ENCODE data around the gene LTA.

Gene LTA

DNA sequence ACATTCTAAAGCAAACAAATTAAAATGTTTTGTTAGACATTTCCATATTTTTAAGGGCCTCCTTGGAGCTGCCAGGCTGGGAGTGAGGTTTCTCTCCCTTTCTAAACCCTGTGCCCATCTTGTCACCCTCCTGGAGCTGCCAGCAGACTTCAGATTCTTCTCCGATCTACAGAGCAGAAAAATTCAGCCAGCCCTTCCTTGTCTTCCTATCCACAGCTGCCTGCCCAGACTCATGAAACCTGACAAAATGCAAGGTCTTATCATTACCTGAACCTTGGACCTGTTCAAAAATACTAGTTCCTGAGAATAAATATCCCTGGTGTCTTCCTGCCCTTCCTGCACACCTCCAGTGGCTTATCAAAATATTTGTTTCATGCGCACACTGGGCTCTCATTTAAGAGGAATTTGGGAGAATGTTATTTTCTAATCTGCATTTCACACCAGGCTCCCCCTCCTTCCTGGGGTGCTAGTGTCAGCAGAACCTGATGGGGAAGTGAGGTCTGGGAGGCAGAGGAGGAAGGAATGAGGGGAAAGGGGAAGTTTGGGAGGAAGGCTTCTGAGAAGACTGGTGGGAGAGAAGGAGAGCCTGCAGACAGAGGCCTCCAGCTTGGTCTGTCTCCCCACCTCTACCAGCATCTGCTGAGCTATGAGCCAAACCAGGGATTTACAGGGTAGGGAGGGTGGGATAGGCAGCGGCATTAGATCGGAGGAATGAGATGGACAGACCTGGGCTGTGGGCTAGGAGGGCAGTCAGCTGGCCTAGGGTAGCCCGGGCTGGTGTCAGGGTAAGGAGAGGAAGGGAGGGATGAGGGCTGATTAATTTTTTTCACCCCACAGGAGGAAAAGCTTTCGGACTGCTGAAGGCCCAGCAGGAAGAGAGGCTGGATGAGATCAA lies 42.8 kb downstream of the LTA start, which contains the start of gene AIF1:
AIF1 (plus strand) TSS at position 551 of the 895 bp plus-strand sequence; CDS start at position 647, 96 bp downstream.
- Histone ChIP-seq H3K36me3 (ENCODE audit: control insufficient read depth in 1 of 2, insufficient read depth in 2 of 2, low read depth in 1 of 2, low read length in 2 of 2) (no peaks in the 10 kb centered on the region), H2AK5ac (ENCODE audit: low read length, severe bottlenecking) (no peak within 1 kb of the TSS), H3K4ac (ENCODE audit: low read depth in 1 of 2, low read length in 2 of 2) (no peak within 1 kb of the TSS), H4K91ac (ENCODE audit: low read length) (no peak within 1 kb of the TSS), H4K8ac (ENCODE audit: low read length) (no peak within 1 kb of the TSS), H3K23ac (ENCODE audit: low read length in 2 of 2) (no peak within 1 kb of the TSS), H3K79me1 (replicated peaks; ENCODE audit: low read length, poor library complexity, severe bottlenecking) (no peaks in the 10 kb centered on the region), H3K4me1 (ENCODE audit: control insufficient read depth, insufficient read depth, low read depth, low read length) (no peaks in the 10 kb centered on the region), H3K4me3 (ENCODE audit: insufficient read depth in 1 of 2, low read depth in 1 of 2, low read length in 2 of 2) (no peak within 1 kb of the TSS), H3K4me2 (ENCODE audit: low read length, poor library complexity, severe bottlenecking) (no peak within 1 kb of the TSS), H2BK5ac (ENCODE audit: low read depth, low read length, poor library complexity, severe bottlenecking) (no peak within 1 kb of the TSS), H2BK15ac (ENCODE audit: low read depth, poor library complexity, severe bottlenecking) (no peak within 1 kb of the TSS), H3K9ac (ENCODE audit: low read length) (no peak within 1 kb of the TSS), H3K18ac (ENCODE audit: low read depth in 1 of 2, low read length in 2 of 2) (no peak within 1 kb of the TSS), H3K9me3 (ENCODE audit: control insufficient read depth, low read length) (no peaks in the 10 kb centered on the region), H2BK12ac (ENCODE audit: low read length in 2 of 2) (peak within 1 kb of the TSS in 1 of 2 experiments; percentile 42), H3K14ac (ENCODE audit: low read length in 2 of 2) (no peak within 1 kb of the TSS), H2AFZ (ENCODE audit: low read depth, low read length) (no peak within 1 kb of the TSS), H2BK120ac (ENCODE audit: low read depth, low read length) (no peak within 1 kb of the TSS), H3K27me3 (ENCODE audit: control insufficient read depth in 1 of 2, insufficient read depth in 1 of 2, low read length in 2 of 2) (peaks cover 3% of the 10 kb centered on the region in 2 experiments), H3K27ac (ENCODE audit: low read length, poor library complexity, severe bottlenecking) (no peak within 1 kb of the TSS)
- WGBS, result 67% methylated on average over 5 of the region's 6 CpGs
- DNase-seq, result no peak

- H3K27ac ChIP-seq (ENCODE audit: low read length, poor library complexity, severe bottlenecking), result no peak overlapping the region
- no peak overlapping the region for H2BK120ac ChIP-seq (ENCODE audit: low read depth, low read length)
- H4K91ac ChIP-seq (ENCODE audit: low read length), result no peak overlapping the region
- H3K23ac ChIP-seq (ENCODE audit: low read length in 2 of 2), result no peak overlapping the region
- no peaks in the 10 kb centered on the region for H3K4me1 ChIP-seq (ENCODE audit: control insufficient read depth, insufficient read depth, low read depth, low read length)
- no peak for DNase-seq
- no peaks in the 10 kb centered on the region for H3K36me3 ChIP-seq (ENCODE audit: control insufficient read depth in 1 of 2, insufficient read depth in 2 of 2, low read depth in 1 of 2, low read length in 2 of 2)
- no peak overlapping the region for H2BK15ac ChIP-seq (ENCODE audit: low read depth, poor library complexity, severe bottlenecking)
- H3K18ac ChIP-seq (ENCODE audit: low read depth in 1 of 2, low read length in 2 of 2), result no peak overlapping the region
- no peaks in the 10 kb centered on the region for H3K9me3 ChIP-seq (ENCODE audit: control insufficient read depth, low read length)
- peaks cover 3% of the 10 kb centered on the region in 2 experiments for H3K27me3 ChIP-seq (ENCODE audit: control insufficient read depth in 1 of 2, insufficient read depth in 1 of 2, low read length in 2 of 2)
- no peak overlapping the region for H3K14ac ChIP-seq (ENCODE audit: low read length in 2 of 2)
- H3K4me2 ChIP-seq (ENCODE audit: low read length, poor library complexity, severe bottlenecking), result no peak overlapping the region
- H2AFZ ChIP-seq (ENCODE audit: low read depth, low read length), result no peak overlapping the region
- no peak overlapping the region for H3K4me3 ChIP-seq (ENCODE audit: insufficient read depth in 1 of 2, low read depth in 1 of 2, low read length in 2 of 2)
- no peaks in the 10 kb centered on the region for H3K79me1 ChIP-seq (replicated peaks; ENCODE audit: low read length, poor library complexity, severe bottlenecking)
- H4K8ac ChIP-seq (ENCODE audit: low read length), result no peak overlapping the region
- H2BK12ac ChIP-seq (ENCODE audit: low read length in 2 of 2), result no peak overlapping the region
- 66% methylated on average over 6 of the region's 7 CpGs for WGBS
- no peak overlapping the region for H2BK5ac ChIP-seq (ENCODE audit: low read depth, low read length, poor library complexity, severe bottlenecking)
- no peak overlapping the region for H3K9ac ChIP-seq (ENCODE audit: low read length)
- no peak overlapping the region for H3K4ac ChIP-seq (ENCODE audit: low read depth in 1 of 2, low read length in 2 of 2)
- no peak overlapping the region for H2AK5ac ChIP-seq (ENCODE audit: low read length, severe bottlenecking)
Measured at GRCh38 chr6:31615748-31616147, 43.7 kb downstream of the LTA start.

- no peak overlapping the region for H3K9ac ChIP-seq (ENCODE audit: low read length)
- no peak overlapping the region for H2AFZ ChIP-seq (ENCODE audit: low read depth, low read length)
- H3K14ac ChIP-seq (ENCODE audit: low read length in 2 of 2), result no peak overlapping the region
- H2BK5ac ChIP-seq (ENCODE audit: low read depth, low read length, poor library complexity, severe bottlenecking), result no peak overlapping the region
- no peak overlapping the region for H2BK120ac ChIP-seq (ENCODE audit: low read depth, low read length)
- H4K8ac ChIP-seq (ENCODE audit: low read length), result no peak overlapping the region
- no peak overlapping the region for H3K4me3 ChIP-seq (ENCODE audit: insufficient read depth in 1 of 2, low read depth in 1 of 2, low read length in 2 of 2)
- no peaks in the 10 kb centered on the region for H3K4me1 ChIP-seq (ENCODE audit: control insufficient read depth, insufficient read depth, low read depth, low read length)
- no peak overlapping the region for H3K4me2 ChIP-seq (ENCODE audit: low read length, poor library complexity, severe bottlenecking)
- no peak overlapping the region for H3K18ac ChIP-seq (ENCODE audit: low read depth in 1 of 2, low read length in 2 of 2)
- peak; percentile 28 for DNase-seq
- H3K36me3 ChIP-seq (ENCODE audit: control insufficient read depth in 1 of 2, insufficient read depth in 2 of 2, low read depth in 1 of 2, low read length in 2 of 2), result no peaks in the 10 kb centered on the region
- H3K27ac ChIP-seq (ENCODE audit: low read length, poor library complexity, severe bottlenecking), result no peak overlapping the region
- no peak overlapping the region for H2AK5ac ChIP-seq (ENCODE audit: low read length, severe bottlenecking)
- no peaks in the 10 kb centered on the region for H3K79me1 ChIP-seq (replicated peaks; ENCODE audit: low read length, poor library complexity, severe bottlenecking)
- H2BK12ac ChIP-seq (ENCODE audit: low read length in 2 of 2), result no peak overlapping the region
- no peak overlapping the region for H4K91ac ChIP-seq (ENCODE audit: low read length)
- WGBS, result 82% methylated on average over 2 of the region's 2 CpGs
- peaks cover 3% of the 10 kb centered on the region in 2 experiments for H3K27me3 ChIP-seq (ENCODE audit: control insufficient read depth in 1 of 2, insufficient read depth in 1 of 2, low read length in 2 of 2)
- H3K4ac ChIP-seq (ENCODE audit: low read depth in 1 of 2, low read length in 2 of 2), result no peak overlapping the region
- no peaks in the 10 kb centered on the region for H3K9me3 ChIP-seq (ENCODE audit: control insufficient read depth, low read length)
- no peak overlapping the region for H2BK15ac ChIP-seq (ENCODE audit: low read depth, poor library complexity, severe bottlenecking)
- no peak overlapping the region for H3K23ac ChIP-seq (ENCODE audit: low read length in 2 of 2)
Measured at GRCh38 chr6:31617010-31617409, 44.9 kb downstream of the LTA start.

- peak overlapping the region; percentile 86 for H3K4me2 ChIP-seq (ENCODE audit: low read length, poor library complexity, severe bottlenecking)
- H3K4ac ChIP-seq (ENCODE audit: low read depth in 1 of 2, low read length in 2 of 2), result peak overlapping the region in 1 of 2 experiments; percentile 88
Measured at GRCh38 chr6:31619805-31620585, 47.9 kb downstream of the LTA start.

More at GRCh38 chr6:31619805-31620585, 47.9 kb downstream of the LTA start:
- Histone ChIP-seq H2BK15ac (ENCODE audit: low read depth, poor library complexity, severe bottlenecking) (peak overlapping the region; percentile 96), H3K36me3 (ENCODE audit: control insufficient read depth in 1 of 2, insufficient read depth in 2 of 2, low read depth in 1 of 2, low read length in 2 of 2) (peaks cover 22 to 24% of the 10 kb centered on the region in 2 experiments), H3K9me3 (ENCODE audit: control insufficient read depth, low read length) (no peaks in the 10 kb centered on the region), H2BK120ac (ENCODE audit: low read depth, low read length) (no peak overlapping the region), H2AK5ac (ENCODE audit: low read length, severe bottlenecking) (no peak overlapping the region), H2BK5ac (ENCODE audit: low read depth, low read length, poor library complexity, severe bottlenecking) (peak overlapping the region; percentile 89), H3K27me3 (ENCODE audit: control insufficient read depth in 1 of 2, insufficient read depth in 1 of 2, low read length in 2 of 2) (peaks cover 0 to 3% of the 10 kb centered on the region in 2 experiments), H4K8ac (ENCODE audit: low read length) (peak overlapping the region; percentile 71), H3K18ac (ENCODE audit: low read depth in 1 of 2, low read length in 2 of 2) (peak overlapping the region; percentile 88 to 96), H3K4me1 (ENCODE audit: control insufficient read depth, insufficient read depth, low read depth, low read length) (peaks cover 10% of the 10 kb centered on the region), H2AFZ (ENCODE audit: low read depth, low read length) (peak overlapping the region; percentile 61), H3K14ac (ENCODE audit: low read length in 2 of 2) (peak overlapping the region in 1 of 2 experiments; percentile 97), H3K4me3 (ENCODE audit: insufficient read depth in 1 of 2, low read depth in 1 of 2, low read length in 2 of 2) (peak overlapping the region; percentile 61 to 83), H4K91ac (ENCODE audit: low read length) (peak overlapping the region; percentile 36), H3K79me1 (replicated peaks; ENCODE audit: low read length, poor library complexity, severe bottlenecking) (peaks cover 5% of the 10 kb centered on the region), H3K27ac (ENCODE audit: low read length, poor library complexity, severe bottlenecking) (peak overlapping the region; percentile 98), H3K9ac (ENCODE audit: low read length) (peak overlapping the region; percentile 95), H3K23ac (ENCODE audit: low read length in 2 of 2) (no peak overlapping the region), H2BK12ac (ENCODE audit: low read length in 2 of 2) (peak overlapping the region in 1 of 2 experiments; percentile 83)
- DNase-seq, result peak; percentile 100
- under 1% methylated on average over 44 of the region's 50 CpGs for WGBS
